Astrocyte (in vitro differentiated cells and primary cell): Measurements from ENCODE around the gene KIF26B. TPM values are rescaled to one million over a fixed set of nuclear protein-coding genes. Genes with fewer than 3 reads are reported as not detected.

Experiments
- DNase-seq: peaks from one replicate; pipeline ENCODE4 v3.0.0-alpha.2; 2010; ENCODE audit warnings: low read depth
- FAIRE-seq: peaks from 2 replicates; lab custom pipeline; 2011; peaks lifted over from hg19 to GRCh38; lab: Jason Lieb, UNC
- H2AFZ ChIP-seq: 2 replicates; pipeline ENCODE4 v1.6.0; 2012; ENCODE audit warnings: low read depth, low read length, inconsistent platforms
- H3K27ac ChIP-seq: 2 replicates; pipeline ENCODE4 v1.5.1; 2011; ENCODE audit warnings: low read depth, low read length, inconsistent platforms
- H3K27me3 ChIP-seq: 2 replicates; pipeline ENCODE4 v1.6.0; 2011; ENCODE audit warnings: low read length, inconsistent platforms; ENCODE audit not compliant: insufficient read depth
- H3K36me3 ChIP-seq: 2 replicates; pipeline ENCODE4 v1.5.1; 2011; ENCODE audit warnings: low read length, inconsistent platforms; ENCODE audit not compliant: insufficient read depth
- H3K4me1 ChIP-seq: 2 replicates; pipeline ENCODE4 v1.5.1; 2011; ENCODE audit warnings: low read length, inconsistent platforms; ENCODE audit not compliant: insufficient read depth
- H3K4me2 ChIP-seq: 2 replicates; pipeline ENCODE4 v1.6.0; 2012; ENCODE audit warnings: low read length, inconsistent platforms
- H3K4me3 ChIP-seq: 2 replicates; pipeline ENCODE4 v1.5.1; 2011; ENCODE audit warnings: low read depth, mild to moderate bottlenecking, low read length, inconsistent platforms; ENCODE audit not compliant: insufficient read depth
- H3K79me2 ChIP-seq: 2 replicates; pipeline ENCODE4 v1.6.0; 2012; ENCODE audit warnings: mild to moderate bottlenecking, low read length, inconsistent platforms; ENCODE audit not compliant: insufficient read depth
- H3K9ac ChIP-seq: 2 replicates; pipeline ENCODE4 v1.6.0; 2012; ENCODE audit warnings: mild to moderate bottlenecking, low read length, inconsistent platforms
- H3K9me3 ChIP-seq: 2 replicates; pipeline ENCODE4 v1.5.1; 2012; ENCODE audit warnings: low read depth, mild to moderate bottlenecking, low read length, inconsistent platforms; ENCODE audit not compliant: insufficient read depth
- H4K20me1 ChIP-seq: 2 replicates; pipeline ENCODE4 v1.6.0; 2012; ENCODE audit warnings: low read length, inconsistent platforms; ENCODE audit not compliant: insufficient read depth
- H3K27ac Mint-ChIP-seq: one replicate; pipeline ENCODE4 v1.8.0; 2021; ENCODE audit warnings: mild to moderate bottlenecking, mixed read lengths; ENCODE audit not compliant: unreplicated experiment
- H3K27me3 Mint-ChIP-seq: one replicate; pipeline ENCODE4 v1.8.0; 2021; ENCODE audit warnings: low read depth, mixed read lengths; ENCODE audit not compliant: unreplicated experiment
- H3K36me3 Mint-ChIP-seq: one replicate; pipeline ENCODE4 v1.8.0; 2021; ENCODE audit warnings: low read depth, mixed read lengths; ENCODE audit not compliant: unreplicated experiment
- H3K4me1 Mint-ChIP-seq: one replicate; pipeline ENCODE4 v1.8.0; 2021; ENCODE audit warnings: low read depth, mixed read lengths; ENCODE audit not compliant: unreplicated experiment
- H3K4me3 Mint-ChIP-seq: one replicate; pipeline ENCODE4 v1.8.0; 2021; ENCODE audit warnings: mild to moderate bottlenecking, moderate library complexity, mixed read lengths; ENCODE audit not compliant: unreplicated experiment
- H3K9me3 Mint-ChIP-seq: one replicate; pipeline ENCODE4 v1.8.0; 2021; ENCODE audit warnings: mild to moderate bottlenecking, mixed read lengths; ENCODE audit not compliant: unreplicated experiment
- CTCF ChIP-seq: IDR thresholded peaks from 2 replicates; pipeline ENCODE4 v1.5.1; 2011; ENCODE audit warnings: low read depth, mild to moderate bottlenecking, inconsistent platforms, low read length, moderate library complexity; ENCODE audit not compliant: insufficient read depth
- EZH2 ChIP-seq: IDR thresholded peaks from 2 replicates; pipeline ENCODE4 v1.6.1; 2012; ENCODE audit warnings: mild to moderate bottlenecking, low read length, inconsistent platforms; ENCODE audit not compliant: insufficient read depth
- total RNA-seq: library from RNA; stranded (reverse); gene quantifications from 2 replicates; pipeline ENCODE4 v1.2.1, GENCODE V29; 2021

KIF26B gene
- total RNA-seq, 1 donor from 2014 or later, result 6.8 TPM

- no peaks in the 10 kb centered on the region for H3K27me3 ChIP-seq
- TF ChIP-seq EZH2, result no peak
- TF ChIP-seq CTCF, result no peak
- peaks cover under 1% of the 10 kb centered on the region for H3K36me3 Mint-ChIP-seq
- H3K9me3 ChIP-seq, result no peaks in the 10 kb centered on the region
- no peaks in the 10 kb centered on the region for H3K36me3 ChIP-seq
- no peak overlapping the region for H3K9ac ChIP-seq
- no peaks in the 10 kb centered on the region for H3K4me1 ChIP-seq
- H4K20me1 ChIP-seq, result peaks cover 17% of the 10 kb centered on the region
- H3K4me3 ChIP-seq, result no peak overlapping the region
- DNase-seq (peak; percentile 9), FAIRE-seq (no peak)
- peaks cover 10% of the 10 kb centered on the region for H3K4me1 Mint-ChIP-seq
- no peak overlapping the region for H2AFZ ChIP-seq
- no peak overlapping the region for H3K4me3 Mint-ChIP-seq
- H3K79me2 ChIP-seq, result no peaks in the 10 kb centered on the region
- H3K4me2 ChIP-seq, result no peak overlapping the region
- H3K9me3 Mint-ChIP-seq, result no peaks in the 10 kb centered on the region
- peaks cover 2% of the 10 kb centered on the region for H3K27me3 Mint-ChIP-seq
- H3K27ac Mint-ChIP-seq, result peak overlapping the region; percentile 67
- no peak overlapping the region for H3K27ac ChIP-seq
These were observed 70.8 kb downstream of the KIF26B start for GRCh38 chr1:245225322-245226202.

GRCh38 chr1:245226203-245226499 lies 71.4 kb downstream of the KIF26B start:
- no peak overlapping the region for H3K27ac ChIP-seq
- no peaks in the 10 kb centered on the region for H3K79me2 ChIP-seq
- H2AFZ ChIP-seq, result no peak overlapping the region
- FAIRE-seq (no peak), DNase-seq (no peak)
- no peak overlapping the region for H3K4me3 ChIP-seq
- Mint-ChIP-seq H3K27me3 (peaks cover 2% of the 10 kb centered on the region), H3K27ac (no peak overlapping the region), H3K9me3 (no peaks in the 10 kb centered on the region), H3K36me3 (peaks cover 4% of the 10 kb centered on the region), H3K4me1 (peaks cover 6% of the 10 kb centered on the region), H3K4me3 (no peak overlapping the region)
- no peaks in the 10 kb centered on the region for H3K27me3 ChIP-seq
- H4K20me1 ChIP-seq, result peaks cover 17% of the 10 kb centered on the region
- H3K4me1 ChIP-seq, result no peaks in the 10 kb centered on the region
- H3K4me2 ChIP-seq, result no peak overlapping the region
- no peaks in the 10 kb centered on the region for H3K36me3 ChIP-seq
- no peak overlapping the region for H3K9ac ChIP-seq
- no peaks in the 10 kb centered on the region for H3K9me3 ChIP-seq
- TF ChIP-seq EZH2 (no peak), CTCF (no peak)

- Mint-ChIP-seq H3K27me3 (peaks cover 2% of the 10 kb centered on the region), H3K4me1 (peaks cover 6% of the 10 kb centered on the region), H3K4me3 (no peak overlapping the region), H3K27ac (no peak overlapping the region), H3K36me3 (peaks cover 4% of the 10 kb centered on the region), H3K9me3 (no peaks in the 10 kb centered on the region)
- no peak overlapping the region for H3K9ac ChIP-seq
- DNase-seq (no peak), FAIRE-seq (no peak)
- TF ChIP-seq EZH2 (no peak), CTCF (no peak)
- H3K4me3 ChIP-seq, result no peak overlapping the region
- H3K4me2 ChIP-seq, result no peak overlapping the region
- no peaks in the 10 kb centered on the region for H3K79me2 ChIP-seq
- H3K27me3 ChIP-seq, result no peaks in the 10 kb centered on the region
- H4K20me1 ChIP-seq, result peaks cover 3% of the 10 kb centered on the region
- no peak overlapping the region for H2AFZ ChIP-seq
- H3K9me3 ChIP-seq, result no peaks in the 10 kb centered on the region
- no peak overlapping the region for H3K27ac ChIP-seq
- no peaks in the 10 kb centered on the region for H3K36me3 ChIP-seq
- H3K4me1 ChIP-seq, result no peaks in the 10 kb centered on the region
These were observed 74.3 kb downstream of the KIF26B start for GRCh38 chr1:245229051-245229450.
